Hepatocyte (in vitro differentiated cells): ENCODE data around the gene HAUS7. TPM values are rescaled to one million over a fixed set of nuclear protein-coding genes. Genes with fewer than 3 reads are reported as not detected.

Experiments
- DNase-seq: peaks from one replicate; pipeline ENCODE4 v3.0.0-alpha.2; 2016; ENCODE audit warnings: low spot score
- H2AFZ ChIP-seq: fragments of 200-600 bp; sonication (generic); 2 replicates; pipeline ENCODE4 v1.6.0; 2016; ENCODE audit warnings: antibody characterized with exemption, mild to moderate bottlenecking
- H3K27ac ChIP-seq: fragments of 200-600 bp; sonication (generic); 2 replicates; pipeline ENCODE4 v1.5.1; 2016; ENCODE audit warnings: mild to moderate bottlenecking
- H3K27me3 ChIP-seq: fragments of 200-600 bp; sonication (generic); 2 replicates; pipeline ENCODE4 v1.6.1; 2016
- H3K36me3 ChIP-seq: fragments of 200-600 bp; sonication (generic); replicated peaks from 2 replicates; pipeline ENCODE4 v1.5.1; 2016; ENCODE audit warnings: low read depth; ENCODE audit not compliant: insufficient read depth
- H3K4me1 ChIP-seq: fragments of 200-600 bp; sonication (generic); 2 replicates; pipeline ENCODE4 v1.5.1; 2016; ENCODE audit warnings: mild to moderate bottlenecking, moderate library complexity; ENCODE audit not compliant: insufficient read depth
- H3K4me2 ChIP-seq: fragments of 200-600 bp; sonication (generic); 2 replicates; pipeline ENCODE4 v1.6.0; 2016
- H3K4me3 ChIP-seq: fragments of 200-600 bp; sonication (generic); 2 replicates; pipeline ENCODE4 v1.5.1; 2016; ENCODE audit warnings: mild to moderate bottlenecking
- H3K79me2 ChIP-seq: fragments of 200-600 bp; sonication (generic); 2 replicates; pipeline ENCODE4 v1.6.0; 2017; ENCODE audit warnings: mild to moderate bottlenecking
- H3K9me2 ChIP-seq: fragments of 200-600 bp; sonication (generic); replicated peaks from 2 replicates; pipeline ENCODE4 v1.6.0; 2017; ENCODE audit warnings: mild to moderate bottlenecking; ENCODE audit not compliant: insufficient read depth
- H3K9me3 ChIP-seq: fragments of 200-600 bp; sonication (generic); 2 replicates; pipeline ENCODE4 v1.5.1; 2016; ENCODE audit warnings: low read depth, mild to moderate bottlenecking
- H4K20me1 ChIP-seq: fragments of 200-600 bp; sonication (generic); 2 replicates; pipeline ENCODE4 v1.6.0; 2016; ENCODE audit warnings: mild to moderate bottlenecking; ENCODE audit not compliant: insufficient read depth, poor library complexity, severe bottlenecking
- CTCF ChIP-seq: fragments of 200-600 bp; sonication (generic); IDR thresholded peaks from 2 replicates; pipeline ENCODE4 v1.5.1; 2016; ENCODE audit warnings: antibody characterized with exemption, mild to moderate bottlenecking; ENCODE audit not compliant: poor library complexity
- EZH2 ChIP-seq: fragments of 200-600 bp; sonication (generic); IDR thresholded peaks from 2 replicates; pipeline ENCODE4 v1.6.1; 2016; ENCODE audit warnings: antibody characterized with exemption, mild to moderate bottlenecking, borderline replicate concordance
- EZH2phosphoT487 ChIP-seq: fragments of 200-600 bp; sonication (generic); IDR thresholded peaks from one replicate; pipeline ENCODE4 v1.6.1; 2018; ENCODE audit warnings: antibody characterized with exemption, mild to moderate bottlenecking, low read depth, moderate library complexity; ENCODE audit not compliant: unreplicated experiment, severe bottlenecking
- WGBS: methylation state at CpG from one replicate; pipeline ENCODE4 v1.1.6; 2016; ENCODE audit warnings: low lambda C conversion rate; ENCODE audit errors: missing lambda C conversion rate; 5-methylcytosine and 5-hydroxymethylcytosine counted together
- polyA plus RNA-seq: library from polyadenylated mRNA; unstranded; fragments of >200 nt; fragmentation: Nextera tagmentation; extraction: Ambion mirVana; gene quantifications from 2 replicates; pipeline ENCODE4 v1.2.1, GENCODE V29; 2016
- total RNA-seq: library from RNA; depleted of rRNA; stranded (reverse); fragments of >200 nt; gene quantifications from 2 replicates; pipeline ENCODE4 v1.2.3, GENCODE V29; 2014

HAUS7 gene
- total and polyA plus RNA-seq, 2 experiments from 2014 or later: 17.5 to 23.1 TPM

GRCh38 chrX:153420851-153421599 is 49.4 kb downstream of the HAUS7 start:
- Histone ChIP-seq H3K4me3 (no peak overlapping the region), H3K79me2 (no peaks in the 10 kb centered on the region), H4K20me1 (no peaks in the 10 kb centered on the region), H3K27me3 (no peaks in the 10 kb centered on the region), H3K4me1 (no peaks in the 10 kb centered on the region), H3K4me2 (no peak overlapping the region), H2AFZ (no peak overlapping the region), H3K36me3 (no peaks in the 10 kb centered on the region), H3K9me2 (no peaks in the 10 kb centered on the region), H3K27ac (no peak overlapping the region), H3K9me3 (no peaks in the 10 kb centered on the region)
- no peak for DNase-seq
- 97% methylated on average over 89 of the region's 91 CpGs for WGBS
- no peak for TF ChIP-seq EZH2
- no peak for TF ChIP-seq CTCF
- TF ChIP-seq EZH2phosphoT487: no peak

GRCh38 chrX:153417637-153418036 is 52.7 kb downstream of the HAUS7 start:
- WGBS: 78% methylated on average over 8 of the region's 8 CpGs
- DNase-seq: no peak
- H3K4me3 ChIP-seq: no peak overlapping the region
- no peaks in the 10 kb centered on the region for H3K9me3 ChIP-seq
- H3K4me1 ChIP-seq: no peaks in the 10 kb centered on the region
- H3K27ac ChIP-seq: no peak overlapping the region
- H3K36me3 ChIP-seq: no peaks in the 10 kb centered on the region
- no peaks in the 10 kb centered on the region for H4K20me1 ChIP-seq
- no peaks in the 10 kb centered on the region for H3K9me2 ChIP-seq
- H2AFZ ChIP-seq: no peak overlapping the region
- H3K27me3 ChIP-seq: no peaks in the 10 kb centered on the region
- no peak for TF ChIP-seq EZH2
- no peak for TF ChIP-seq EZH2phosphoT487
- no peak for TF ChIP-seq CTCF
- no peak overlapping the region for H3K4me2 ChIP-seq
- no peaks in the 10 kb centered on the region for H3K79me2 ChIP-seq

GRCh38 chrX:153416781-153417450 is 53.5 kb downstream of the HAUS7 start:
- Histone ChIP-seq H4K20me1 (no peaks in the 10 kb centered on the region), H3K27me3 (no peaks in the 10 kb centered on the region), H3K4me1 (no peaks in the 10 kb centered on the region), H3K9me3 (no peaks in the 10 kb centered on the region), H3K27ac (no peak overlapping the region), H3K4me3 (no peak overlapping the region), H3K79me2 (no peaks in the 10 kb centered on the region), H2AFZ (no peak overlapping the region), H3K36me3 (no peaks in the 10 kb centered on the region), H3K9me2 (no peaks in the 10 kb centered on the region), H3K4me2 (no peak overlapping the region)
- TF ChIP-seq EZH2 (no peak), CTCF (no peak), EZH2phosphoT487 (no peak)
- no peak for DNase-seq
- 61% methylated on average over 12 of the region's 12 CpGs for WGBS
